ENCODE results near the gene CFTR.
"Not testable (repeated sequence)": the region's sequence is repeated elsewhere in the genome, so short reads cannot be mapped to it uniquely, and the experiment has no call there.

CFTR gene

GRCh38 chr7:117692338-117692737 is 212.5 kb downstream of the CFTR start:
- DNase-seq: no peak

GRCh38 chr7:117698018-117698417 is 218.2 kb downstream of the CFTR start:
- no peak for DNase-seq

- DNase-seq: no peak
Measured at GRCh38 chr7:117704063-117704462, 224.2 kb downstream of the CFTR start.

GRCh38 chr7:117705630-117706029 is 225.8 kb downstream of the CFTR start:
- no peak for DNase-seq

- no peak for DNase-seq
Measured at GRCh38 chr7:117706210-117706609, 226.4 kb downstream of the CFTR start.

- DNase-seq: no peak
Measured at GRCh38 chr7:117707080-117707479, 227.3 kb downstream of the CFTR start.

GRCh38 chr7:117708173-117708572 is 228.3 kb downstream of the CFTR start:
- not testable (repeated sequence) for DNase-seq

- no peak for DNase-seq
Measured at GRCh38 chr7:117711556-117711955, 231.7 kb downstream of the CFTR start.

GRCh38 chr7:117715784-117716445 is 236.1 kb downstream of the CFTR start:
- no peak for DNase-seq

GRCh38 chr7:117716707-117717299 is 237.0 kb downstream of the CFTR start:
- DNase-seq: no peak

- DNase-seq: no peak
Measured at GRCh38 chr7:117717357-117717756, 237.5 kb downstream of the CFTR start.

Data from right hindlimb (tissue), 1 donor.